ENCODE measurements around the gene IGF2R. TPM values are rescaled to one million over a fixed set of nuclear protein-coding genes. Genes with fewer than 3 reads are reported as not detected.
"Not testable (repeated sequence)": the region's sequence is repeated elsewhere in the genome, so short reads cannot be mapped to it uniquely, and the experiment has no call there.

IGF2R gene
- total and polyA plus RNA-seq, 9 donors: 29.3 to 116 (median 49.2) TPM

DNA sequence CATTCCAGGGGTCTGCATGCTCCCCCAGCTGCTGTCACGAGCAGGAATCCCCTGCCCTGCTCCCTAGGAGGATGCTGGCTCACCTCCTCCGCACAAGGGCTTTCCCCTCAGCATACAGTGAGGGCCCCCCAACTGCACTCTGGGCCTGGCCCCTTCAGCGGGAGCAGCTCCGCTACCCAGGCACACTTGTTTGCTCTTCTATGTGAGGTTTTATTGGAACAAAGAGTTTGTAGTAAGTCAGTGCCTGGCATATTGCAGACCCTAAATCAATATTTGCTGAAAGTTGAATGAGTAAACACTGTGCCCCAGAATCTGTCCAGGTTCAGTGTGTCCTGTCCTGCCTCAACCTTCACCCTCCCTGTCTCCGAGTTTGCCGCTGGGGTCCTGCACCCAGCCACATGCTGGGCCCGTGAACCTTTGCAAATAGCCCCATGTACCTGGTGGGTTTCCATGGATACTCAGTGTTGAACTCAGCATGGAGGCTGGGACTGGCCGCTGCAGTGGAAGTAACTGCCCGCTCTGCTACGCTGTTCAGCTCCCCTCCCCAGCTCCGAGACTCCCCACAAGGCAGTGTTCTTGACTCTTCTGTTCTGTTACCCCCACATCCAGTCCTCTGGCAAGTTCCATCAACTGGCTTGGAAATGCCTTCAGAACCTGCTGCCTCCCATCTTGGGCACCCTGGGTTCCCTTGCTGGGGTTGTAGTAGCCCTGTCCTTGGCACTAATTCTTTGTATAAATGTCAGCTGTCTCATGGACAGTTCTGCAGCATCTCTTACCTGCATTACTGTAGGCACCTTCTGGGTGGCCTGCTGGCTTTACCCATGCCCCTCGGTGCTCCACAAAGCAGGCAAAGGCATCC is 168.5 kb downstream of the IGF2R start:
- peaks cover 6% of the 10 kb centered on the region for H3K4me1 ChIP-seq (ENCODE audit: insufficient read depth)
- WGBS, 3 donors: 87 to 95% (median 92%) methylated on average over 12 of the region's 12 CpGs
- H3K4me3 ChIP-seq: no peak overlapping the region
- TF ChIP-seq, protein P1, sequence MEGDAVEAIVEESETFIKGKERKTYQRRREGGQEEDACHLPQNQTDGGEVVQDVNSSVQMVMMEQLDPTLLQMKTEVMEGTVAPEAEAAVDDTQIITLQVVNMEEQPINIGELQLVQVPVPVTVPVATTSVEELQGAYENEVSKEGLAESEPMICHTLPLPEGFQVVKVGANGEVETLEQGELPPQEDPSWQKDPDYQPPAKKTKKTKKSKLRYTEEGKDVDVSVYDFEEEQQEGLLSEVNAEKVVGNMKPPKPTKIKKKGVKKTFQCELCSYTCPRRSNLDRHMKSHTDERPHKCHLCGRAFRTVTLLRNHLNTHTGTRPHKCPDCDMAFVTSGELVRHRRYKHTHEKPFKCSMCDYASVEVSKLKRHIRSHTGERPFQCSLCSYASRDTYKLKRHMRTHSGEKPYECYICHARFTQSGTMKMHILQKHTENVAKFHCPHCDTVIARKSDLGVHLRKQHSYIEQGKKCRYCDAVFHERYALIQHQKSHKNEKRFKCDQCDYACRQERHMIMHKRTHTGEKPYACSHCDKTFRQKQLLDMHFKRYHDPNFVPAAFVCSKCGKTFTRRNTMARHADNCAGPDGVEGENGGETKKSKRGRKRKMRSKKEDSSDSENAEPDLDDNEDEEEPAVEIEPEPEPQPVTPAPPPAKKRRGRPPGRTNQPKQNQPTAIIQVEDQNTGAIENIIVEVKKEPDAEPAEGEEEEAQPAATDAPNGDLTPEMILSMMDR (IDR thresholded peaks at IDR 0.05): no peak
- TF ChIP-seq POLR2A (IDR thresholded peaks at IDR 0.05): no peak
- no peaks in the 10 kb centered on the region for H3K36me3 ChIP-seq
- H3K27me3 ChIP-seq: no peaks in the 10 kb centered on the region
- DNase-seq: no peak
- H3K27ac ChIP-seq: no peak overlapping the region
- no peaks in the 10 kb centered on the region for H3K9me3 ChIP-seq
- intact Hi-C loops (cut with DNase I): loop anchor here in 3 of 4 donors (5.0 to 10.0 kb wide), 3 partner anchors 210 to 320 kb away; partner anchors contain the start of gene SLC22A3 (in 1 of the 3)

DNA sequence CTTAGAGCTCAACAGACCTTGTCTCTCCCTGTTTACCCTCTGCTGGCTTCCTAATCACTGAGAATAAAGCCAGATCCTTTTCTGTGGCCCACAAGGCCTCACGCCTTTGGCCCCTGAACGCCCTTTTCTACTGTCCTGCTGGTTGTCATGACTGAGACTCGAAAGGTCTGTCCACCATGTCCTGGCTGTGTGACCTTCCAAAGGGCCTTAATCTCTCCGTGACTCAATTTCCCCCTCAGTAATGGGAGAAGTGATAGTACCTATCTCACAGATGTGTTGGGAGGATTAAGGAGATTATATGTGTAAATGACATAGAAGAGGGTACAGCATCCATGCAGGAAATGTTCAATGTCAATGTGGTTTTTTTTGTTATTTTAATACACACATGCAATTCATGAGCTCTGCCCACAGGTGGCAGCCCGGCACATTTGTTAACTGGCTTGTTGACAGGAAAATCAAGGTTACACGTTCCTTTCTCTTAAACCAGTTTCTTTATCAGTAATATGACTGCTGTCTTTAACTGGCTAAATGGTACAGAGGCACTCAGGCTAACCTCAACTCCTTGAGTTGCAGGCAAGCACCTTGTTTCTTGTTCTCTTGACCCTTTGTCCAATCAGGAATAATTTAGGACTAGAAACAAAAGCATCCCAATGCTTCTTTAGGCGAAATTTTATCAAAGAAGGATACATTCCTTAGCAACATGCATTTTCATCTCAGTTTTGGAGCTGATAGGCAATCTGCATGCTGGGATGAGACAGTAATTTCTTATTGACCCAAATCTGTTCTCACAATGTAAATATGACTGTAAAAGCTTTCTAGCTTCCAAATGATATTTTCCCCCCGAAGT is 169.3 kb downstream of the IGF2R start:
- no peak overlapping the region for H3K4me3 ChIP-seq
- no peaks in the 10 kb centered on the region for H3K9me3 ChIP-seq
- H3K27me3 ChIP-seq: no peaks in the 10 kb centered on the region
- TF ChIP-seq POLR2A (IDR thresholded peaks at IDR 0.05): no peak
- TF ChIP-seq, protein P1 (IDR thresholded peaks at IDR 0.05): peak; percentile 54 to 83 (median 68)
- DNase-seq: peak; percentile 41 to 69 (median 68)
- peaks cover 6% of the 10 kb centered on the region for H3K4me1 ChIP-seq (ENCODE audit: insufficient read depth)
- 46 to 59% (median 47%) methylated on average over 8 of the region's 8 CpGs for WGBS, 3 donors
- no peak overlapping the region for H3K27ac ChIP-seq
- intact Hi-C loops (cut with DNase I): loop anchor here in 3 of 4 donors (5.0 to 10.0 kb wide), 3 partner anchors 209 to 319 kb away; partner anchors contain the start of gene SLC22A3 (in 1 of the 3)
- no peaks in the 10 kb centered on the region for H3K36me3 ChIP-seq

GRCh38 chr6:160138839-160139419 is 170.0 kb downstream of the IGF2R start:
- H3K27me3 ChIP-seq: no peaks in the 10 kb centered on the region
- no peaks in the 10 kb centered on the region for H3K36me3 ChIP-seq
- peaks cover 6% of the 10 kb centered on the region for H3K4me1 ChIP-seq (ENCODE audit: insufficient read depth)
- H3K4me3 ChIP-seq: no peak overlapping the region
- 78 to 83% (median 80%) methylated on average over 13 of the region's 13 CpGs for WGBS, 3 donors
- H3K27ac ChIP-seq: no peak overlapping the region
- no peak for DNase-seq
- TF ChIP-seq POLR2A (IDR thresholded peaks at IDR 0.05): no peak
- TF ChIP-seq, protein P1 (IDR thresholded peaks at IDR 0.05): no peak
- TF ChIP-seq EP300 (IDR thresholded peaks at IDR 0.05): no peak
- H3K9me3 ChIP-seq: no peaks in the 10 kb centered on the region
- intact Hi-C loops (cut with DNase I): loop anchor here in 3 of 4 donors (5.0 to 10.0 kb wide), 3 partner anchors 208 to 318 kb away; partner anchors contain the start of gene SLC22A3 (in 1 of the 3)

DNA sequence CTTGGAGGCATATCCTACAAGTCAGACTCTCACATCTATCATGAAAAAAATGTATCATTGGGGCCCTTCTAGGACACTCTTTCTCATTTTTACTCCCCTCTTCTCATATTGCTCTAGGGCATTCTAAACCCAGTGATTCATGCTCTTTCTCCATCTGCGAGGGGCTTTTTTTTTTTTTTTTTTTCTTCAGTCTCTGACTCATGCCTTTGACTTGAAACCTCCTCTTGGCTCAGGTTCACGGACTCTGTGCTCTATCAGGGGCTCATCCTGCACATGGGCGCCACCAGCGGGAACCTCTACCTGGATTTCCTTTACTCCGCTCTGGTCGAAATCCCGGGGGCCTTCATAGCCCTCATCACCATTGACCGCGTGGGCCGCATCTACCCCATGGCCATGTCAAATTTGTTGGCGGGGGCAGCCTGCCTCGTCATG is 170.6 kb downstream of the IGF2R start:
- no peaks in the 10 kb centered on the region for H3K9me3 ChIP-seq
- H3K27ac ChIP-seq: no peak overlapping the region
- no peaks in the 10 kb centered on the region for H3K36me3 ChIP-seq
- no peaks in the 10 kb centered on the region for H3K27me3 ChIP-seq
- intact Hi-C loops (cut with DNase I): loop anchor here in 3 of 4 donors (5.0 to 10.0 kb wide), 3 partner anchors 208 to 318 kb away; partner anchors contain the start of gene SLC22A3 (in 1 of the 3)
- no peak for TF ChIP-seq POLR2A (IDR thresholded peaks at IDR 0.05)
- TF ChIP-seq, protein P1 (IDR thresholded peaks at IDR 0.05): no peak
- no peak for TF ChIP-seq EP300 (IDR thresholded peaks at IDR 0.05)
- no peak overlapping the region for H3K4me3 ChIP-seq
- WGBS, 3 donors: 72 to 83% (median 77%) methylated on average over 12 of the region's 12 CpGs
- H3K4me1 ChIP-seq (ENCODE audit: insufficient read depth): peaks cover 6% of the 10 kb centered on the region
- DNase-seq: peak; percentile 53 to 70 (median 65)

GRCh38 chr6:160140493-160140892 is 171.6 kb downstream of the IGF2R start:
- intact Hi-C loops (cut with DNase I); H3K4me1 ChIP-seq (ENCODE audit: insufficient read depth); H3K4me3 ChIP-seq; DNase-seq; H3K27ac ChIP-seq; H3K9me3 ChIP-seq; H3K27me3 ChIP-seq; H3K36me3 ChIP-seq: not testable (repeated sequence)
- WGBS, 3 donors: 80 to 90% (median 90%) methylated on average over 3 of the region's 3 CpGs
